Measurements from ENCODE around the gene FNDC3B. TPM values are rescaled to one million over a fixed set of nuclear protein-coding genes. Genes with fewer than 3 reads are reported as not detected.

FNDC3B gene
- total and polyA plus RNA-seq, 2 donors from 2014 or later: 11.8 to 185 TPM

GRCh38 chr3:172130717-172131050 lies 91.3 kb downstream of the FNDC3B start:
- Histone ChIP-seq H3K9ac (ENCODE audit: low read length in 3 of 3) (no peak overlapping the region), H3K27me3 (ENCODE audit: control insufficient read depth, insufficient read depth, low read length) (no peaks in the 10 kb centered on the region), H3K36me3 (ENCODE audit: control insufficient read depth in 2 of 3, insufficient read depth in 3 of 3, low read length in 3 of 3) (no peaks in the 10 kb centered on the region), H3K27ac (ENCODE audit: low read depth in 2 of 2, low read length in 2 of 2) (peak overlapping the region; percentile 27 to 80), H3K9me3 (ENCODE audit: control insufficient read depth in 2 of 3, insufficient read depth in 1 of 3, low read length in 3 of 3) (no peaks in the 10 kb centered on the region), H3K4me3 (ENCODE audit: low read length in 3 of 3) (no peak overlapping the region), H3K4me1 (ENCODE audit: control insufficient read depth in 2 of 3, insufficient read depth in 2 of 3, low read depth in 1 of 3, low read length in 3 of 3) (peaks cover 4 to 22% (median 7%) of the 10 kb centered on the region in 3 donors)
- no peak for FAIRE-seq
- DNase-seq: no peak
- TF ChIP-seq CTCF (IDR thresholded peaks at IDR 0.05; ENCODE audit: borderline replicate concordance, extremely low read depth, insufficient read depth): no peak
- intact Hi-C loops (cut with DNase I): no loop called here

- Histone ChIP-seq H3K27me3 (ENCODE audit: control insufficient read depth, insufficient read depth, low read length) (no peaks in the 10 kb centered on the region), H3K27ac (ENCODE audit: low read depth in 2 of 2, low read length in 2 of 2) (peak overlapping the region in 1 of 2 donors; percentile 54), H3K4me3 (ENCODE audit: low read length in 3 of 3) (no peak overlapping the region), H3K9me3 (ENCODE audit: control insufficient read depth in 2 of 3, insufficient read depth in 1 of 3, low read length in 3 of 3) (no peaks in the 10 kb centered on the region), H3K4me1 (ENCODE audit: control insufficient read depth in 2 of 3, insufficient read depth in 2 of 3, low read depth in 1 of 3, low read length in 3 of 3) (peaks cover 0 to 13% (median 3%) of the 10 kb centered on the region in 3 donors), H3K9ac (ENCODE audit: low read length in 3 of 3) (no peak overlapping the region), H3K36me3 (ENCODE audit: control insufficient read depth in 2 of 3, insufficient read depth in 3 of 3, low read length in 3 of 3) (no peaks in the 10 kb centered on the region)
- FAIRE-seq: no peak
- DNase-seq: no peak
- no peak for TF ChIP-seq CTCF (IDR thresholded peaks at IDR 0.05; ENCODE audit: borderline replicate concordance, extremely low read depth, insufficient read depth)
- intact Hi-C loops (cut with DNase I): no loop called here
Measured at GRCh38 chr3:172131746-172132145, 92.4 kb downstream of the FNDC3B start.

GRCh38 chr3:172132159-172132586 lies 92.8 kb downstream of the FNDC3B start:
- Histone ChIP-seq H3K27me3 (ENCODE audit: control insufficient read depth, insufficient read depth, low read length) (no peaks in the 10 kb centered on the region), H3K36me3 (ENCODE audit: control insufficient read depth in 2 of 3, insufficient read depth in 3 of 3, low read length in 3 of 3) (no peaks in the 10 kb centered on the region), H3K4me1 (ENCODE audit: control insufficient read depth in 2 of 3, insufficient read depth in 2 of 3, low read depth in 1 of 3, low read length in 3 of 3) (peaks cover 0 to 12% (median under 1%) of the 10 kb centered on the region in 3 donors), H3K4me3 (ENCODE audit: low read length in 3 of 3) (no peak overlapping the region), H3K9ac (ENCODE audit: low read length in 3 of 3) (no peak overlapping the region), H3K9me3 (ENCODE audit: control insufficient read depth in 2 of 3, insufficient read depth in 1 of 3, low read length in 3 of 3) (no peaks in the 10 kb centered on the region), H3K27ac (ENCODE audit: low read depth in 2 of 2, low read length in 2 of 2) (peak overlapping the region in 1 of 2 donors; percentile 54)
- intact Hi-C loops (cut with DNase I): no loop called here
- DNase-seq (no peak), FAIRE-seq (no peak)
- TF ChIP-seq CTCF (IDR thresholded peaks at IDR 0.05; ENCODE audit: borderline replicate concordance, extremely low read depth, insufficient read depth): no peak

- Histone ChIP-seq H3K27ac (ENCODE audit: low read depth in 2 of 2, low read length in 2 of 2) (no peak overlapping the region), H3K4me1 (ENCODE audit: control insufficient read depth in 2 of 3, insufficient read depth in 2 of 3, low read depth in 1 of 3, low read length in 3 of 3) (peaks cover 0 to 13% (median 1%) of the 10 kb centered on the region in 3 donors), H3K36me3 (ENCODE audit: control insufficient read depth in 2 of 3, insufficient read depth in 3 of 3, low read length in 3 of 3) (no peaks in the 10 kb centered on the region), H3K9me3 (ENCODE audit: control insufficient read depth in 2 of 3, insufficient read depth in 1 of 3, low read length in 3 of 3) (no peaks in the 10 kb centered on the region), H3K27me3 (ENCODE audit: control insufficient read depth, insufficient read depth, low read length) (no peaks in the 10 kb centered on the region), H3K4me3 (ENCODE audit: low read length in 3 of 3) (no peak overlapping the region), H3K9ac (ENCODE audit: low read length in 3 of 3) (no peak overlapping the region)
- DNase-seq (no peak), FAIRE-seq (no peak)
- no peak for TF ChIP-seq CTCF (IDR thresholded peaks at IDR 0.05; ENCODE audit: borderline replicate concordance, extremely low read depth, insufficient read depth)
- intact Hi-C loops (cut with DNase I): no loop called here
Measured at GRCh38 chr3:172132721-172133311, 93.4 kb downstream of the FNDC3B start.
